MM.1S (cell line): Measurements from ENCODE around the gene VEGFA.

Source experiments
- DNase-seq: peaks from one replicate; pipeline ENCODE4 v3.0.0-alpha.2; 2015
- H2AFZ ChIP-seq: fragments of 300-600 bp; sonication (generic); 2 replicates; pipeline ENCODE4 v1.6.0; 2016; ENCODE audit warnings: antibody characterized with exemption, low read length
- H3F3A ChIP-seq: fragments of 300-600 bp; sonication (generic); 2 replicates; pipeline ENCODE4 v1.6.1; 2016; ENCODE audit warnings: mild to moderate bottlenecking, antibody characterized with exemption, low read length, moderate library complexity, mixed read lengths; ENCODE audit not compliant: insufficient read depth
- H3K27ac ChIP-seq: fragments of 300-600 bp; sonication (generic); 2 replicates; pipeline ENCODE4 v1.5.1; 2016; ENCODE audit warnings: mild to moderate bottlenecking, low read length
- H3K27me3 ChIP-seq: fragments of 300-600 bp; sonication (generic); replicated peaks from 2 replicates; pipeline ENCODE4 v1.6.0; 2016; ENCODE audit warnings: low read length; ENCODE audit not compliant: insufficient read depth
- H3K36me3 ChIP-seq: fragments of 300-600 bp; sonication (generic); replicated peaks from 2 replicates; pipeline ENCODE4 v1.6.1; 2016; ENCODE audit warnings: mild to moderate bottlenecking, low read length, mixed read lengths; ENCODE audit not compliant: insufficient read depth
- H3K4me1 ChIP-seq: fragments of 300-600 bp; sonication (generic); 2 replicates; pipeline ENCODE4 v1.6.1; 2016; ENCODE audit warnings: low read length, mixed read lengths
- H3K4me2 ChIP-seq: fragments of 300-600 bp; sonication (generic); 2 replicates; pipeline ENCODE4 v1.6.0; 2016; ENCODE audit warnings: low read depth, low read length
- H3K4me3 ChIP-seq: fragments of 300-600 bp; sonication (generic); 2 replicates; pipeline ENCODE4 v1.5.1; 2016; ENCODE audit warnings: low read length, mixed read lengths
- H3K79me2 ChIP-seq: fragments of 300-600 bp; sonication (generic); 2 replicates; pipeline ENCODE4 v1.6.1; 2016; ENCODE audit warnings: mixed run types, low read length, mixed read lengths
- H3K9ac ChIP-seq: fragments of 300-600 bp; sonication (generic); 2 replicates; pipeline ENCODE4 v1.6.1; 2016; ENCODE audit warnings: low read length, mixed read lengths
- H3K9me2 ChIP-seq: fragments of 300-600 bp; sonication (generic); replicated peaks from 2 replicates; pipeline ENCODE4 v1.6.1; 2016; ENCODE audit warnings: mild to moderate bottlenecking, low read length, mixed read lengths; ENCODE audit not compliant: insufficient read depth
- H3K9me3 ChIP-seq: fragments of 300-600 bp; sonication (generic); replicated peaks from 2 replicates; pipeline ENCODE4 v1.6.1; 2016; ENCODE audit warnings: mild to moderate bottlenecking, low read length, mixed read lengths; ENCODE audit not compliant: insufficient read depth
- H4K20me1 ChIP-seq: fragments of 300-600 bp; sonication (generic); 2 replicates; pipeline ENCODE4 v1.6.1; 2016; ENCODE audit warnings: mild to moderate bottlenecking, low read length, moderate library complexity, mixed read lengths; ENCODE audit not compliant: insufficient read depth
- EZH2 ChIP-seq: fragments of 300-600 bp; sonication (generic); optimal IDR thresholded peaks from 2 replicates; pipeline ENCODE3; 2017; ENCODE audit warnings: low read depth, mild to moderate bottlenecking, antibody characterized with exemption, low read length, mixed read lengths
- EZH2phosphoT487 ChIP-seq: fragments of 300-600 bp; sonication (generic); IDR thresholded peaks from 2 replicates; pipeline ENCODE4 v1.6.1; 2018; ENCODE audit warnings: antibody characterized with exemption, low read length
- TF ChIP-seq, protein P1 (sequence below): fragments of 300-600 bp; sonication (generic); IDR thresholded peaks from 2 replicates; pipeline ENCODE4 v1.5.1; 2016; ENCODE audit warnings: antibody characterized with exemption, low read length, mixed read lengths

Gene VEGFA

DNA sequence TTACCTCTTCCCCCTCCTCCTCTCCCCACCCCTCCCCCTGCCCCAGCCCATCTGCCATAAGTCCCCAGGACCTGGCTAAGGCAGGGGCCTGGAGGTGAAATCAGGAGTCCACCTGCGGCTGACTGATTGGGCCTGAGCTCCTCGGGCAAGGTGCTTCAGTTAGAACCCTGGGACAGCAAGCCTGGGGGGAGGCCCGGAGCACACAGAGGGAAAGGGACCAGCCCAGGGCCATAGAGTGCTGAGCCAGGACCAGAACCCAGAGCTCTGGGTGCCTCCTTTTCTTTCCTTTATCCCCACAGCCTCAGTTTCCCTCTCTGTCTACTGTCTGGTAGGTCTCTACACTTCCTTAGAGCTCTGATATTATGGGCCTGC lies 35.7 kb upstream of the VEGFA start:
- Histone ChIP-seq H4K20me1 (no peaks in the 10 kb centered on the region), H3K9ac (no peak overlapping the region), H3K27me3 (no peaks in the 10 kb centered on the region), H3K4me2 (peak overlapping the region; percentile 34; the same call in 1 of the 2 replicates), H3F3A (no peaks in the 10 kb centered on the region), H3K27ac (no peak overlapping the region), H3K79me2 (no peaks in the 10 kb centered on the region), H3K4me1 (peaks cover 18% of the 10 kb centered on the region), H2AFZ (peak overlapping the region; percentile 58; the same call in 1 of the 2 replicates), H3K9me3 (no peaks in the 10 kb centered on the region), H3K4me3 (no peak overlapping the region), H3K36me3 (no peaks in the 10 kb centered on the region), H3K9me2 (no peaks in the 10 kb centered on the region)
- no peak for DNase-seq
- no peak for TF ChIP-seq EZH2phosphoT487
- no peak for TF ChIP-seq EZH2
- TF ChIP-seq, protein P1, sequence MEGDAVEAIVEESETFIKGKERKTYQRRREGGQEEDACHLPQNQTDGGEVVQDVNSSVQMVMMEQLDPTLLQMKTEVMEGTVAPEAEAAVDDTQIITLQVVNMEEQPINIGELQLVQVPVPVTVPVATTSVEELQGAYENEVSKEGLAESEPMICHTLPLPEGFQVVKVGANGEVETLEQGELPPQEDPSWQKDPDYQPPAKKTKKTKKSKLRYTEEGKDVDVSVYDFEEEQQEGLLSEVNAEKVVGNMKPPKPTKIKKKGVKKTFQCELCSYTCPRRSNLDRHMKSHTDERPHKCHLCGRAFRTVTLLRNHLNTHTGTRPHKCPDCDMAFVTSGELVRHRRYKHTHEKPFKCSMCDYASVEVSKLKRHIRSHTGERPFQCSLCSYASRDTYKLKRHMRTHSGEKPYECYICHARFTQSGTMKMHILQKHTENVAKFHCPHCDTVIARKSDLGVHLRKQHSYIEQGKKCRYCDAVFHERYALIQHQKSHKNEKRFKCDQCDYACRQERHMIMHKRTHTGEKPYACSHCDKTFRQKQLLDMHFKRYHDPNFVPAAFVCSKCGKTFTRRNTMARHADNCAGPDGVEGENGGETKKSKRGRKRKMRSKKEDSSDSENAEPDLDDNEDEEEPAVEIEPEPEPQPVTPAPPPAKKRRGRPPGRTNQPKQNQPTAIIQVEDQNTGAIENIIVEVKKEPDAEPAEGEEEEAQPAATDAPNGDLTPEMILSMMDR, result no peak

GRCh38 chr6:43735642-43736199 lies 34.3 kb upstream of the VEGFA start:
- peaks cover 18% of the 10 kb centered on the region for H3K4me1 ChIP-seq
- no peaks in the 10 kb centered on the region for H4K20me1 ChIP-seq
- no peaks in the 10 kb centered on the region for H3K36me3 ChIP-seq
- no peaks in the 10 kb centered on the region for H3K9me2 ChIP-seq
- H3K27me3 ChIP-seq, result no peaks in the 10 kb centered on the region
- no peak overlapping the region for H3K9ac ChIP-seq
- H3K9me3 ChIP-seq, result no peaks in the 10 kb centered on the region
- H3K79me2 ChIP-seq, result no peaks in the 10 kb centered on the region
- TF ChIP-seq EZH2phosphoT487, result no peak
- no peak for TF ChIP-seq EZH2
- TF ChIP-seq, protein P1, result no peak
- H3K27ac ChIP-seq, result no peak overlapping the region
- H2AFZ ChIP-seq, result no peak overlapping the region
- H3F3A ChIP-seq, result no peaks in the 10 kb centered on the region
- no peak for DNase-seq
- no peak overlapping the region for H3K4me2 ChIP-seq
- no peak overlapping the region for H3K4me3 ChIP-seq

DNA sequence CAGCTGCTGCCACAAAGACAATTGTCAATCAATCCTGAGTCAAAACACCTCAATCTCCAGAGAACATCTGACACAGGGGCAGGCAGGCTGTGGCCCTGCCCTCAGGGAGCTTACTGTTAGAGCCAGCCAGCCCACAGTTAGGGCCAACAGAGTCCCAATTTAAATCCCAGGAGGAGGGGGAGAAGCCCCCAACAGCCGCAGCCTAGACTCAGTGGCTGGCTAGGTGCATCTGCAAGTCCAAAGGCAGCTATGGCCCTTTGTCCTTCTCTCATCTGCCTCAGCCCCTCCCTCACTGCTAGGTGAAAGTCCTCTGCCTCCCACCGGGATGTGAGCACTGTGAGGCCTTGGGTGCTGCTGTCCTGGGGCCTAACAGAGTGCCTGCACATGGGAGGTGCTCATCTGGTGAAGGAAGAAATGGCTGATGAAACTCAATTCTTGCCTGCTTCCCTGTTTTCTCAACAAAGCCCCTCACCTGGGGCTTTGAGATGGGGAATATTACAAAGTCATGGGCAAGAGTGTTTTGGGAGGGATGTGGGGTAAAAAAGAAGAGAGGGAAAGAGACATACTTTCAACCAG lies 33.7 kb upstream of the VEGFA start:
- H3K9ac ChIP-seq, result no peak overlapping the region
- H3K4me3 ChIP-seq, result no peak overlapping the region
- H3K27me3 ChIP-seq, result no peaks in the 10 kb centered on the region
- no peaks in the 10 kb centered on the region for H3K79me2 ChIP-seq
- H2AFZ ChIP-seq, result no peak overlapping the region
- H3K27ac ChIP-seq, result no peak overlapping the region
- H3K4me2 ChIP-seq, result no peak overlapping the region
- peaks cover 18% of the 10 kb centered on the region for H3K4me1 ChIP-seq
- no peaks in the 10 kb centered on the region for H3K9me3 ChIP-seq
- TF ChIP-seq EZH2, result no peak
- TF ChIP-seq, protein P1, result no peak
- H4K20me1 ChIP-seq, result no peaks in the 10 kb centered on the region
- H3K36me3 ChIP-seq, result no peaks in the 10 kb centered on the region
- H3F3A ChIP-seq, result no peaks in the 10 kb centered on the region
- no peak for DNase-seq
- no peaks in the 10 kb centered on the region for H3K9me2 ChIP-seq
